Left lobe of liver (tissue), 2 donors: ENCODE results near the gene ACTL9. TPM values are rescaled to one million over a fixed set of nuclear protein-coding genes. Genes with fewer than 3 reads are reported as not detected.

Experiments used
- ATAC-seq: fragments of 200-7000 bp; cut with Tn5 transposase; one replicate; pipeline ENCODE4 v1.9.1; 2020; ENCODE audit warnings: mild to moderate bottlenecking, moderate library complexity
- DNase-seq: peaks from one replicate; pipeline ENCODE4 v3.0.0-alpha.2; 2020; ENCODE audit warnings: low spot score
- total RNA-seq: library from RNA; stranded (reverse); gene quantifications from one replicate; pipeline ENCODE4 v1.2.1, GENCODE V29; 2021
- donor health status: DM: no; HTN: no; CAD: no; lungs with moderate emphysema.
- donor health status: DM: no; HTN: yes; CAD: no.

ACTL9 gene
- total RNA-seq, 1 donor from 2014 or later: not detected

DNA sequence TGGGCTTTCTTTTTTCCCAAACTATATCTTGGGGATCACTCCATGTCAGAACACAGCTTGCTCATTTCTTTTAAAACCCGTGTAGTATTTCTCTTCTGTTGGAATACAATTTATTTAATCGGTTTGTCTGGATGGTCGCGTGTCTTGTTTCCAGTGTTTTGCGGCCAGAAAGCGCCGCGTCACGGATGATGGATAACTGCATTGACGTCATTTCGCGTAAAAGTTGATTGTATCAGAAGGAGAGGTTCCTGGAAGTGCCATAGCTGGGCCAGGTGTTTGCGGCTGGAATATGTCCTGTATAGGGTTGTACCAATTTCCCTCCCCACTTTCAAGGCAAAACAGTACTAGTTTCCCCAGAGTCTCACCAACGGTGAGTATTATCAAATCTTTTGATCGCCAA, 9.7 kb downstream of the ACTL9 start:
- no peak for DNase-seq
- no peak for ATAC-seq

DNA sequence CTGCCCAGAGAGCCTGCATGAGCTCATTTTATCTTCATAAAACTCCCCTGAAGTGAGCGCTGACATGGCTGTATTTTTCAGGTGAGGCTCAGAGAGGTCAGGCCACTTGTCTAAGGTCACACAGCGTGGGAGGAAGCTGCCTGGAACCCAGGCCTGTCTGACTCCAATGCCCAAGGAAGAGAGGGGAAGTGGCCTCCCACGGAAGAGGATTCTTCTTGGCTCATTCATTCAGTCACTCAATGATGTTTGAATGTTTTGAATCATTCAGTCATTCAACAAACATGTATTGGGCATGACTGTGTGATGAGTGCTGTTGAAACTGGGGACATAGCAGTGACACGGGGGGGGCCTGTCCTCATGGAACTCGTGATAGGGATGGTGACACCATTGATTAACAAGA, 12.0 kb downstream of the ACTL9 start:
- no peak for ATAC-seq

DNA sequence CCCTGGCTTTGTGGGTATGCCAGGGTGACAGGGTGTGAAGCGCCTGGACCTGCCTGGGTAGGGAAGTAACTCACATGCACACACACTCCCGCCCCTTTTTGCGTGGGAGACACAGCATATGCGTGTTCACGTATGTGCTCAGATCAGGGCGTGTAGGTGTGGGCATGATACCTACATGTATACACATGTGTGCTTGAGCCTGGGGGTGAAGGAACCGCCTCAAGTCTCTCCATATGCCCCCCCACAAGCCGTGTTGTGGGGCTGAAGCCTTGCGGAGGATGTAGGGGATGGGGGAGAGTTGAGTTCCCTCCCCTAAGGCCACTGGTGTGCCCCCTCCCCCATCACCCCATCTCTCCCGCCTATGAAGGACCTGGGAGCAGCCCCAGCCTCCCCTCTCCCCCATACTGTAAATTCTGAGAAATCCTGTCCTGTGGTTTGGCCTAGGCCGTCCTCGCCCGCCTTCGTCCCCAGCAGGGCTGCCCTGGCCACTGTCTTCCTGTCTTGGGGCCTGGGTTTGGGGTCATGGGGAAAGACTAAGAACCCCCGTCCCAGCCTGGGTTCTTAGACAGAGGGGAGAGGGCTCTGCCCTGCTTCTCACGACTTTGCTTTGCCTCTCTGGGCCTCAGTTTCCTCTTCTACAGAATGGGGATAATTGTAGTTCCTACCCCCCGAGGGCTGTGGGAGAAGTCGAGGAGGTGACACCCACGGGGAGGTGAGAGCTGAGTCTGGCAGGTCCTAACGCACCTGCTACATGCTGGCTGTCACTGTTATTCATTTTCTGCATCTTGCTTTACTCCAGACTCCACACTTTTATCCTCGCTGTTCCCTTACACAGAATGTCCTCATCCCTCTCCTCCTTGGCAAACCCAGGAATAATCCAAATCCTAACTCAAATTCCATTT, 14.3 kb downstream of the ACTL9 start:
- DNase-seq: no peak
- ATAC-seq: no peak

More for the DNA sequence above, 12.0 kb downstream of the ACTL9 start:
- DNase-seq: no peak

- DNase-seq: no peak
- ATAC-seq: no peak
Measured at GRCh38 chr19:8682931-8683330, 15.7 kb downstream of the ACTL9 start.

- no peak for ATAC-seq
- DNase-seq: no peak
Measured at GRCh38 chr19:8682472-8682871, 16.1 kb downstream of the ACTL9 start.

DNA sequence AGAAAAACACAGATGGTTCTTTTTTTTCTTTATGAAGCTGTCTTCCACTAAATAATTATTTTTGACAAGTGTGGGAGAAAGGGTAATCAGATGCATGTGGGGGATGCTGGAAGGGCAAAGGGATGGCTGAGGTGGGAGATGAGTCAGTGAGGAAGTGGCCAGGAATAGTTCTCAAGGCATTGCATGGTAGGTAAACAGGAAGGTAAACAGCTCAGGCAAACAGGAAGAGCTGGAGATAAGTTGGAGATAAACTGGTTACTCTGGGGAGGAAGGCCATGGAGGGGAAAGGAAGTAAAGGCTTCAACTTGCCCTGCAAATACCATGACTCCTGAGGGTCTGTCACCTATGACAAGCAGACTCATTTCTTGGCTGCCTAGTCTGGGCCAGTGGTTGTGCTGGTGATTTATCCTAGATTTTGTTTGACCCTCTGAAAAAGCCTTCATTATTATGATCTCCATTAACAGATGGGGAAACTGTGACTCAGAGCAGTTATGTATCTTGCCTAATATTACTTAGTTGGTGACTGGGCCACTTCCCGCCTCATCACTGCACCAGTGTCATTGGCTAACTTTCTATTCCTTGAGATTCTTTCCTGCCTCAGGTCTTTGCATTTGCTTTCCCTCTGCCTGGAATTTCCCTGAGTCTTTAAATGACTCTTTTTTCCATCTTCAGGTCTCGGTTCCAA, 17.1 kb downstream of the ACTL9 start:
- DNase-seq (no peak), ATAC-seq (no peak)

DNA sequence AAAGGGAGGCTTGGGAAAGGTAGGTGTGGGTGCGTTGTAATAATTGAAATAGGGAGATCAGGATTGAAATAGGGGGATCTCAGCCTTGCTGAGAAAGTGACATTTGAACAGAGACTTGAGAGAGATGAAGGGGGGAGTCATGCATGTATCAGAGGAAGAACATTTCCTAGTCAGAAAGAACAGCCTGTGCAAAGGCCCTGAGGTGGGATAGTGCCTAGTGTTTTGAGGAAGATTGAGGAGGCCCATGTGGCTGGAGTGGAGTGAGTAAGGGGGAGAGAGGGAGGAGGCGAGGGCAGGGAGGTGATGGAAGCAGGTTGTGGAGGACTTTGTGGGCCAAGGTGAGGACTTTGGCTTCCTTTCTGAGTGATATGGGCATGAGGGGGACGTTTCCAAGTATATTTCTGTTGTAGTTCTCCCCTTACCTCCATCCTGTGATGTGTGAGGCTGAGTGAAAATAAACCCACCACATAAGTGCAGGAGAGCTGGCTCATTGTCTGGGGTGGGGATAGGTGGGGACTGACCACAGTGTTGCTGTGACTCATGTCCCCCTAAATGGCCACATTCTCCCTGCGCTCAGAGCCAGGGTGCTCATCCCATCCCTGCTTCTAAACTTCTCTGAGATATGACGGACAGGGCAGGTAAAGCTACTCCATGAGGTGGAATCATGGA, 17.8 kb downstream of the ACTL9 start:
- ATAC-seq: no peak
- no peak for DNase-seq

GRCh38 chr19:8678244-8678807, 20.3 kb downstream of the ACTL9 start:
- DNase-seq: no peak
- no peak for ATAC-seq

- DNase-seq: no peak
- ATAC-seq: no peak
Measured at GRCh38 chr19:8675066-8675465, 23.5 kb downstream of the ACTL9 start.

DNA sequence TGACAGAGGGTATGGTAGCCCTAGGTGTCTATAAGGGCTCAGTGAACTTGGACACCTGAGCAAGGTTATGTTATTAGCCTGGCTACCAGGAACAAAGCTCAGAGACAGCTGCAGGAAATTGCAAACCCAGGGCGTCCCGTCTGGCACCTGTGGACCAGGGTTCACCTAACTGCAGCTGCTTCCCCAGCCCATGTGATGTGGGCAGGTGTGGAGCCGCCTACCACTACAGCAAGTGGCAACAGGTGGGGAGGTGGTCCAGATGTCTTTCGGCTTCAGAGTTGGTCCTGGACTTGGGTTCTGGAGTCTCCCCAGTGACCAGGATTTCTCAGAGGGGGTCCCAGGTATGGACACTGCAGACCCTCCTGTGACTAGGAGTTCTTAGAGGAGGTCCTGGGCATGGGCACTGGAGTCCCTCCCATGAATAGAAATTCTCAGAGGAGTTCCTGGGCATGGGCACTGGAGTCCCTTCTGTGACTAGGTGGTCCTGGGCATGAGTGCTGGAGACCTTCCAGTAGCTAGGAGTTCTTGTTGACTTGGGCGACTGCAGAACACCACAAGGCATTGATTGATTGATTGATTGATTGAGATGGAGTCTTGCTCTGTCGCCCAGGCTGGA, 25.2 kb downstream of the ACTL9 start:
- ATAC-seq (no peak), DNase-seq (no peak)

GRCh38 chr19:8666814-8667405, 31.7 kb downstream of the ACTL9 start:
- DNase-seq (no peak), ATAC-seq (no peak)

DNA sequence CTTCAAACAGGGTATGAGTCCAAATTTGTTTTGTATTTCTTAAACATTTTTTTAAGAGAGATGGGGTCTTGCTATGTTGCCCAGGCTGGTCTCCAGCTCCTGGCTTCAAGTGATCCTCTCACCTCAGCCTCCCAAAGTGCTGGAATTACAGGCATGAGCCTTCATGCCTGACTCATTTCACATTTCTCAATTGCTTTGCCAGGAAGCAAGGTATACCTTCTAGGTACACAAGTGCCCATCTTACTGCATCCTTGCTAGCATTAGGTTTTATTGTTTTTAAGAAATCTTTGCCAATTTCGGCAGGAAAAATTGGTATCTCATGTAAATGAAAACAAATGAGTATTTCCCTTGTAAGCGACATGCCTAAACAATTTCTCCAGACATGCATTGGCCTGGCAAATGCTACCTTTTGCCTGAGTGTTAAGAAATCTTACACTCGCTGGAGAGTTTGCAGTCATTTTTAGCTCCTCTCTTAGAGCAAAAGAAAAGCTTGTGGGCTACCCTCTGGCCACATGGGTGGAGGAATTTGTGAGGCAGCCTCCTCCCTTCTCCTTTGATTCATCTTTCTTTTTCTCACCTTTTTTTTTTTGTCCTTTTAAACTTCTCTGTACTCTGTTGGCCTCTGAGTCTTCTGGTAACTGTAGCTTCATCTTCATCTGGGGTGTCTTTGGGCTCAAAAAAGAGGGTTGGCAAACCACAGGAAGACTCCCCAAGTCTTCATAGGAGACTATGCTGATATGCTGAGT, 33.0 kb downstream of the ACTL9 start:
- DNase-seq (no peak), ATAC-seq (no peak)

GRCh38 chr19:8664671-8665057, 33.9 kb downstream of the ACTL9 start:
- ATAC-seq (no peak), DNase-seq (no peak)

DNA sequence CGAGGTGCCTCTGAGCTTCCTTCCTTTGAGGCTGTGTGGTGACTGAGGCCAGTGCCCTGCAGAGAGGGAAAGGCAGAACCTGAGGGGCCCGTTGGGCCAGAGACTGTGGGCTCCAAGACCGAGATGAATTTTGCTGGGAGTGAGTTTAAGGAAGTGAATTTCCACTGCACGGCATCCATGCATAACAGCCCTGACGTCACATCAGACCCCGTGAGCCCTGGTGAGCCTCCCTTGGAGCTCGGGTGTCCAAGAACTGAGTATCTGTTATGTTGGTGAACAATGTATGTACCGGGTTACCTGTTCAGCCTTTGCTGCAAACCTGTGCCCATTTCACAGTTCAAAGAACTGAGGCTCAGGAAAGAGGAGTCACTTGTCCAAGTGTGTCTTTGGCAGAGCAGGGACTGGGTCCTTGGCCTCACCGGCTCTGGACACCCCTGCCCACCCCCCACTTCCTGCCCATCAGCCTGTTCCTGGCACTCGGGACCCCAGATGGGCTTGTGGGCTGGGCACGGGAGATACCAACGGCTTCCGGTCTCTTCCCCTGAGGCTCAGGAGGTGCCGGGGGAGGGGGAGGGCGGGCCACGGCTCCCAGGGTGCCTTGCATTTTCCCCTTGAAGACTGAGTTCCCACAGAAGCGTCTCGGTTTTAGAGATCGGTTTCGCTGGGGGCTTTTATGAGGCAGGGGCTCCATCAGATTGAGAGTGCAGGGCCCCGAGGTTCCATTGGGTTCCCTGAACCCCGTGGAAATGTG, 34.5 kb downstream of the ACTL9 start:
- DNase-seq: no peak
- ATAC-seq: no peak

DNA sequence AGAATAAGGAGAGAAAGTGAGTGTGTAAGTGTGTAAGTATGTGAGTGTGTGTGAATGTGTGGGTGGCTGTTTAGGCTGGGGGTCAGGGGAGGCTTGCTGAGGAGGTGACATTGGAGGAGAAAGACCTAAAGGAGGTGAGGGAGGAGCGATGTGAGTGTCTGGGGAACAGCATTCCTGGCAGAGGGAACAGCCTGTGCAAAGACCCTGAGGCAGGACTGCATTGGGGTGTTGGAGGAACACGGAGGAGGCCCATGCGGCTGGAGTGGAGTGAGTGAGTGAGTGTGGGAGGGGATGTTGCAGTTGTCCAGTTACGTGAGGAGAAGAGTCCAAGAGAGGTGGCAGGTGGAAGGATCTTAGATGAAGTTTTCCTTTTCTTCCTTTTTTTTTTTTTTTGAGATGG, 36.3 kb downstream of the ACTL9 start:
- no peak for ATAC-seq

GRCh38 chr19:8659905-8660304, 38.7 kb downstream of the ACTL9 start:
- DNase-seq (no peak), ATAC-seq (no peak)

More for the DNA sequence above, 36.3 kb downstream of the ACTL9 start:
- no peak for DNase-seq

DNA sequence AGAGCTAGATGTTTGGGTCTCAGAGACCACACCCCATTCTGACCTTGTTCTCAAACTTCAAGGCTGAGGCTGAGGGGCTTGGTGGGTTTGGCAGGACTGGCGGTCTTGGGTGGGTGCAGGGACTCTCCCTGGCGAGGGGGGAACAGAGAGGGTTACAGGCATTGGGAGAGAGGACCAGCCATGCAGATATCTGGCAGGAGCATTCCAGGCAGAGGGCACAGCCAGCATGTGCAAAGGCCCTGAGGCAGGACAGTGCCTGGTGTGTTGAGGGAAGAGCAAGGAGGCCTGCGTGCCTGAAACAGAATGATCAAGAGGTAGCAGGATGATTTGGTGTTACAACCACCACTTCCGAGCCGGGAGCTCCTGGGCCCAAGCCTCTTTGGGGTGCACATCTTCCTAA, 40.7 kb downstream of the ACTL9 start:
- ATAC-seq (no peak), DNase-seq (no peak)

GRCh38 chr19:8655340-8655709, 43.3 kb downstream of the ACTL9 start:
- ATAC-seq: peak; percentile 12
- no peak for DNase-seq
